GM21447 (cell line): ENCODE measurements around the gene HIGD1A.
"Not testable (repeated sequence)": the region's sequence is repeated elsewhere in the genome, so short reads cannot be mapped to it uniquely, and the experiment has no call there.

Experiments
- ATAC-seq: cut with Tn5 transposase; IDR thresholded peaks from one replicate; pipeline ENCODE4 v1.9.1; 2021; ENCODE audit not compliant: unreplicated experiment

The HIGD1A gene

DNA sequence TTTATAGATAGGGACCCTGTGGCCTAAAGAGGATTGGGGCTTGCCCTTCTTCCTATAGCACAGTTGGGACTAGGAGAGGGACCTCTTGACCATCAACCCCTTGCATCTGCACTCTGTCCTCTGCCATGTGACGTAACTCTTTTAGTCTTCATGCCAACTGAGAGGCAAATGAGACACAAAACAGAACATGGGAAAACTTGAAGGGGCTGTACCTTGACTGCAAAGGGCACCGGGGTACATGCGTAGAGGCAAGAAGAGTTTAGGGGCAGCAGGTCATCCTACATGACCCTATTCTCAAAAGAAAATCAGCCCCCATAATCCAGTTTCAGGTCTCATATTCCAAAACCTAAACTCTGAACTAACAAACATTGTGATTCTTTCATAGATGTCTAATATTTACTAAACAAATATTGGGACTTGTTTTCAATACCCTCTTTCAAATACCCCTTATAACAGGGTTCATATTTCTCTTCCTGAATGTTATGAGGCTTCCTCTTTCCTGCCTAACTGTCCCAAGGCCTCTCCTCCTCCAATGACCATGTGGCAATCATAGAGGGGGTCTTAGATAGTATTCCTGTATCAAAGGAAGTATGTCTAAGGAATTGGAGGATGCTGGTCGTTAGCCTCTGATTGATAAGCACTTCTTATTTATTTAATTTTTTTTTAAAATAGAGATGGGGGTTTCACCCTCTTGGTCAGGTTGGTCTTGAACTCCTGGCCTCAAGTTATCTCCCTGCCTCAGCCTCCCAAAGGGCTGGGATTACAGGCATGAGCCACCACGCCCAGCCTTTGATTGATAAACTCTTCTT lies 25.5 kb upstream of the HIGD1A start:
- ATAC-seq, result no peak

DNA sequence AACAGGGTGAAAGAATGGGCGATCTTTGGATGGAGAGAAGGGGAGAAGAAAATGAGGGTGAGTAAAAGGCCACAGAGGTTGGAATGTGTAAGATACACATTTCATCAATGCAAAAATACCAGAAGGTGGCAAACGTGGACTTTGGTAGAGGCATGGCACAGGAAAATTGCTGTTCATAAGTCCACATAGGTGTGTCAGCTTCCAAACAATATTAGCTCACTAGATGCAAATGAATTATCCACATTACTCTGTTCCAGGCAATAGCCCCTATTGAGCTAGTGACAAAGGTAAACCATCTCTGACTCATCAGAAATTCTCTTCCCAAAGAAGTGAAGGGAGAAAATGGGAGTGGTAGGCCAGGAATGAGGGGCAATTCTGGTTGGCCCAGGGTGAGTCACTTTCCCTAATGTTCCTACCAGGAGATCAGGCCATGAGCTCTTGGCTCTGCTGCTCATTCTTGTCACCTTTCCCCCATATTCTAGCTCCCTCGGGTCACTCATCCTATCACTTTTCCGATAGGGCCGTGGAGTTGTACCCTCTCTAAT lies 24.9 kb upstream of the HIGD1A start:
- ATAC-seq, result no peak

DNA sequence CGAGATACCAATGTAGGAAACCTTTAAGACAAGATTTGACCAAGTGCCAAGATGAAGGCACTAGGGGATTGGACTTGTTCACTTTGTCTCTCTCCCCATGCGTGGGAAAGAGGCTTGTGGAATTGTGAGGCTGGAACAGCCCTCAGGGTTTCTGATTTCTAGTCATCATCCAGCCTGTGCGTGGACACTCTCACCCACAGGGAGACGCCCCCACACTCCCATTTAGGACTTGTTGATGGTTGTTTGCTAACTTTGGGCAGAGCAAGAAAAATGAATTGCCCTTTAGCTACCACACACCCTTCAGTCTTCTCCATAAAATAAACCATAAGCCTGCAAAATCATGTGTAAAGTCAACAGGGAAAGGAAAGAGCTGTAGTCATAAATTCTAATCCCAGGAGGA lies 23.4 kb upstream of the HIGD1A start:
- ATAC-seq, result no peak

DNA sequence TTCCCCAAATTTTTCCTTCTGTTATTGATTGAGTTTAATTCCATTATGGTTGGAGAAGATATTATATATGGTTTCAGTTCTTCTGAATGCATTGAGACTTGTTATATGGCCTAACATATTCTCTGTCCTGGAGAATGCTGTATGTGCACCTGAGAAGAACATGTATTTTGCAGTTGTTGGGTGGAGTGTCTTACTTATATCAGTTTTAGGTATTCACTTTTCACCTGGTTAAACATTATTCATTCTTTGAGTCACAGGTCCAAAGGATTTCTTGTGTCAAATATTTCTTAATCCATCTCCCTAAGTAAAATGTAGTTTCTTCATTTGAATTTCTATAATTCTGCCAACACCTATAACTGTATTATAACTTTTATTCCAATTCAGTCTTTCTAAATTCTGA lies 22.7 kb upstream of the HIGD1A start:
- ATAC-seq, result no peak

DNA sequence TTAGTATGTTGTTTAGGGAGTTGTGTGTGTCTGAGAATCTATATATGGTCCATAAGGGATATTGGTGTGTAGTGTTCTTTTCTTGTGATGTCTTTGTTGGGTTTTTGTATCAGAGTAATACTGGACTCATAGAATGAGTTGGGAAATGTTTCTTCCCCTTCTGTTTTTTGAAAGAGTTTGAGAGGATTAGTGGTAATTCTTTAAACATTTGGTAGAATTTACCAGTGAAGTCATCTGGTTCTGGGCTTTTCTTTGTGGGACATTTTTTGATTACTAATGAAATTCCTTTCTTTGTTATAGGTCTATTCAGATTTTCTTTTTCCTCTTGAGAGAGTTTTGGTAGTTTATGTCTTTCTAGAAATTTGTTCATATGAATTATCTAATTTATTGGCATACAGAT lies 21.9 kb upstream of the HIGD1A start:
- ATAC-seq, result no peak

DNA sequence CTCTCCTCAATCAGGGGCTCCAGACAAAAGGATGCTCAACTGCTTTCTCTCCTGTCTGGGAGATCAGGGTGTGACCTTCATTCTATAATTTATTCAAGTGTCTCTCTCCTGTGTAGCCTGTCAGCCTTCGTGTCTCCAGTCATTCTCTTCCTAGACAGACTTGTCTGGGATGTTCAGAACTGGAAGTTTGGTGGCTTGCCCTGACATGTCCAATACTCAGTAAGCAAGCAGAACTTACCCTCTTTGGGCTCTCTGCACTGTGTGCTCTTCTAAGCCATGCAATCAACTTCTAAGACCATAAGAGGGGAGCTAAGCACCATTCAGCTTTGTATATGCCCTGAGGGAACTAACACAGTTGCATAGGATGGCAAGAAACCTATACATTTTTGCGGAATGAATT lies 19.1 kb upstream of the HIGD1A start:
- no peak for ATAC-seq

DNA sequence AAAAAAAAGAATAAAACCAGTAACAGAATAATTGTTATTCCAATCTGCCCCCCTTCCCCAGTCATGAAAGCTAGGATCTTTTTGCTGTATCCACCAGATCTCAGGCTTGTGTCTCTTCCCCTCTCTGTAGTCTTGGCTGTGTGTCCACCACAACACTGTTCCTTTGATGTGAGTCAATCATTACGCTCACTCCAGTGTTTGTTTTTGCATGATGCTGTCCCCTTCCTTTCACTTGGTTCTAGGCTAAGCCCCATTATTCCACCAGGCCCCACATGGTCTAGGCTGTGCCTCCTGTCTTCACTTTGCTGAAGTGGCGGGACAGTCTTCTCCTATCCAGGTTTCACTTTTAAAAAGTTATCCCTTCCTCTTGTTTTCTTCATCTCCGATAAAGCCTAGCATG lies 18.5 kb upstream of the HIGD1A start:
- ATAC-seq, result no peak

DNA sequence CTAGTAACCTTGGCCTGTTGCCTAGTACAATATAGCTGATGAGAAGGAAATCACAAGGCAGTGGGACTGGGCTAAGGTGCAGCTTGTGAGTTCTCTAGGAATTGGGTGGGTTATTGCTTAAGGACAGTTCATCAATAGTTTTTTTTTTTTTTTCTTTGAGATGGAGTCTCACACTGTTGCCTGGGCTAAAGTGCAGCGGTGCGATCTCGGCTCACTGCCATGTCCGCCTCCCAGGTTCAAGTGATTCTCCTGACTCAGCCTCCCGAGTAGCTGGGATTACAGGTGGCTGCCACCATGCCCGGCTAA lies 16.4 kb upstream of the HIGD1A start:
- ATAC-seq, result no peak

DNA sequence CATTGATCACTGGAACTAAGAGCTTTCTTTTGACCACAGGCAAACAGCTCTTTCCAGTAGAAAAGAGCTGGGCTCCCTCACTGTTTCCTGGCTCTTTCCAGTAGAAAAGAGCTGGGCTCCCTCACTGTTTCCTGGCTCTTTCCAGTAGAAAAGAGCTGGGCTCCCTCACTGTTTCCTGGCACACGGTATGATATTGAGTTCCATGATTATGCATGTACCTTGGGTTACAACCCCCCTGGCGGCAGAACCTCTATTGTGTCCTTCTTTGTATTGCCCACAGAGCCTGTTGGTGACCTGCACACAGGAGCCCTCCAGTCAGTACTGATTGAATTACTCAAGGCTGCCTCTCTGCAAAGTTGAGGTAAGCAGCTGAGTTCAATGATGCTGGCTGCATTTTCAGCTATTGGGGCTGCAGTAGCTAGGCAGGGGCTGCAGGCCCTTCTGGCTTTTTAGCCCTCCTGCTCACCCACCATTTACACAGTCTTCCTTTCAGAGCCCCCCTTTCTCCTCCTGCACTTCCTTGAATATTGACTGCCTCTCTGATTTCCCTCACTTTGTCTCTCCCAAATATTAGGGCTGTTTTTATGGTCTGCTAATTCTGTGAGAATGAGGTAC lies 15.2 kb upstream of the HIGD1A start:
- no peak for ATAC-seq

DNA sequence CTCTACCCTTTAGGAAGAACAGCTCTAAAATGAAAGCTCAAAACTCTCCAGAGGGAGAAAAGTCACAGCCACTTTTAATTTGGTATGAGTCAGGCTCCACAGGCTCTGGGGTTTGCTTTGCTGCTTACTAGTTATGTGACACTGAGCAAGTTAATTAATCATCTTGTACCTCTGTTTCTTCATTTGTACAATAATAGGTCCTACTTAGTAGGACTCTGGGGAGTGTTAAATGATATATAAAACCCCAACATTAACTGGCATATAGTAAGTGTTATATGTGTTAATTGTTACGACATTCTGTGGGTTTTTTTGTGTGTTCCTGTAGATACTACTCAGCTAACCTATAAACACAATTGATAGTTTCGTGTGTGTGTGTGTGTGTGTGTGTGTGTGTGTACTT lies 11.5 kb upstream of the HIGD1A start:
- ATAC-seq, result no peak

DNA sequence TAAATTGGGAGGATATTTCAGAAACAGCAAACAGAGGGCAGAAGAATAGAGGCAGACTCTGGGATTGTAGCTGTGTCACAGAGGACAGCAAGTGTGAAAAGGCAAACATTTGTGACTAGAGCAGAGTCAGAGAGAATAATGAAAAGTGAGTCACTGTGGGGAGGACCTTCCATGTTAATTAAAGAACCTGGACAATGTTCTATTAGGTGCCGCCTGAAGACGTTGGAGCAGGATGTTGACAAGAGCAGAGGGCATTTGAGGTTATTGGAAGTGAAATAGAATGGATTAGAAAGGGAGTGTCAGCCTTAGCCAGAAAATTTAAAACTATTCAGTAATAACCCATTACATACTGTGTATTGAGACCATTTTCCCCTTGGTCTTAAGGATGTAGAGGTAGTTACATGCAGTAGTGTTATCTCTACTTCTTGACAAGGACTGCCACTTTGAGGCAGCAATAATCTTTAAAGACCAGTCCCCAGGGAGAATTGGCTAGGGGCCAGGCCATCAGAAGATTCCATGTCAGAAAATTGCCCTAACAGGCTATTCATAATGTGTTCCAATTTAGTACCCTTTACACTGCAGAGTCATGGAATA lies 10.7 kb upstream of the HIGD1A start:
- ATAC-seq, result no peak

DNA sequence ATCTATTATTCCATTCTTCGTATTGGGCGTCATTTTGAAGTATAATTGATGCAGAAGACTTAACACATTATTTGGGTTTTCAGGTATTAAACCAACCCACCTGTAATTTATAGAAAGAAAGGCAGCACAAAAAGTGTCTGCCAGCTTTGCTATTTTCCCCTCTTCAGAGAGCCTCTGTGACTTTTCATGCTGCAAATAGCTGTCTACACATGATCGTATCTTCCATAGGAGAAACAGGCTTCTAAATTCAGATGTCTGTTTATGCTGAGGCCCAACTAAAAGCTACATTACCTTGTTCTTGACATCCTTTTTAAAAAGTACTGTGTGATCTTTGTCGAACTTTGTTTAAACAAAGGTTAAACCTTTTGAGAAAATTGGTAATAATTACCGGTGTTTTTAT lies 10.0 kb upstream of the HIGD1A start:
- ATAC-seq, result no peak

DNA sequence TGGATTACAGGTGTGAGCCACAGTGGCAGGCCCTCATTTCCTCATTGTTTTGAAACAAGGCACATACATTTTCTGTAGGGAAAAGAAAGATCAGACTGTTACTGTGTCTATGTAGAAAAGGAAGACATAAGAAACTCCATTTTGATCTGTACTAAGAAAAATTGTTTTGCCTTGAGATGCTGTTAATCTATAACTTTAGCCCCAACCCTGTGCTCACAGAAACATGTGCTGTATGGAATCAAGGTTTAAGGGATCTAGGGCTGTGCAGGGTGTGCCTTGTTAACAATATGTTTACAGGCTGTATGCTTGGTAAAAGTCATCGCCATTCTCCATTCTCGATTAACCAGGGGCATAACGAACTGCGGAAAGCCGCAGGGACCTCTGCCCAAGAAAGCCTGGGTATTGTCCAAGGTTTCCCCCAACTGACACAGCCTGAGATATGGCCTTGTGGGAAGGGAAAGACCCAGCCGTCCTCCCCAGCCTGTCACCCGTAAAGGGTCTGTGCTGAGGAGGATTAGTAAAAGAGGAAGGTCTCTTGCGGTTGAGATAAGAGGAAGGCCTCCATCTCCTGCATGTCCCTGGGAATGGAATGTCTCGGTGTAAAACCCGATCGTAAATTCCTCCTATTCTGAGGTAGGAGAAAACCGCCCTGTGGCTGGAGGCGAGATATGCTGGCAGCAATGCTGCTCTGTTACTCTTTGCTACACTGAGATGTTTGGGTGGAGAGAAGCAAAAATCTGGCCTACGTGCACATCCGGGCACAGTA lies 7.0 kb upstream of the HIGD1A start:
- not testable (repeated sequence) for ATAC-seq

DNA sequence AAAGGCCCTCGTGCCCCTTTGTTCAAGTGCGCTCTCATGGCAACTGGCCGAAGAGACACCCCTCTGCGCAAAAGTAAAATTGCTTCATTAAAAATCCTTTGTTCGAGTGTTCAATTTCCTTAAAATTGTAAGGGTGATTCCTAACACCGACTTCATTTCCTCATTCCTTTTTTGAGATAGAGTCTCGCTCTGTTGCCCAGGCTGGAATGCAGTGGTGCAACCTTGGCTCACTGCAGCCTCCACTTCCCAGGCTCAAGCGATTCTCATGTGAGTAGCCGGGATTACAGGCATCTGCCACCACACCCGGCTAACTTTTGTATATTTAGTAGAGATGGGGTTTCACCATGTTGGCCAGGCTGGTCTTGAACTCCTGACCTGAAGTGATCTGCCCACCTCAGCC lies 6.4 kb upstream of the HIGD1A start:
- ATAC-seq, result not testable (repeated sequence)

DNA sequence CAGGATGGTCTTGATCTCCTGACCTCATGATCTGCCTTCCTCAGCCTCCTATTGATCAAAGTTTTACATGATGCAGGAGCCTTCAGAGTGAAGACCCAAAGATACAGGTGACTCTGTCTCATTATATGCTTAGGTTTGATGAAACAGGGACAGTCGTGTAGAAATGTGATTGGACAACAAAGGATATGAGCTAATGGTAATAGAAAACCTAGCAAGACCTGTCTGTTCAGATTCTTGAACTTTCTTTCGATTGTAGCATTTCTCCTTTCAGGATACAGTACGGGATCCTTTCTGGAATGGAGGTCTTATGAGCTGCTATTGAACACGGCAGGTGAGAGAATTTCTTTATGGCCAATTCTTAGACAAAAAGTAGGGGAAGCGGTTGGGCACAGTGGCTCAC lies 4.9 kb upstream of the HIGD1A start, which contains the start of gene ACKR2:
TSS of gene ACKR2 (plus strand) at position 244 of the 400 bp plus-strand sequence. CDS start 55,058 bp downstream, outside the sequence.
- no peak for ATAC-seq

DNA sequence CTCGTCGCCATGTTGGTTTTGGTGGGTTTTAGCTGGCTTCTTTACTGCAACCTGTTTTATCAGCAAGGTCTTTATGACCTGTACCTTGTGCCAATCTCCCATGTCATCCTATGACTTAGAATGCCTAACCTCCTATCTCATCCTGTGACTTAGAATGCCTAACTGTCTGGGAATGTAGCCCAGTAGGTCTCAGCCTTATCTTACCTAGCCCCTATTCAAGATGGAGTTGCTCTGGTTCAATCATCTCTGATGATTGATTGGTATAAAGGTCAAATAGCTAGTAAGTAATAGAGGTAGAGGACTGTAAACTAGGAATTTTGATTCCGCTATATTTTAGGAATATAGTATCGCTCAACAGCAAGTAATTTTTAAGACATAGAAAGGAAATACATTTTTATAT lies 3.6 kb upstream of the HIGD1A start:
- ATAC-seq, result no peak

DNA sequence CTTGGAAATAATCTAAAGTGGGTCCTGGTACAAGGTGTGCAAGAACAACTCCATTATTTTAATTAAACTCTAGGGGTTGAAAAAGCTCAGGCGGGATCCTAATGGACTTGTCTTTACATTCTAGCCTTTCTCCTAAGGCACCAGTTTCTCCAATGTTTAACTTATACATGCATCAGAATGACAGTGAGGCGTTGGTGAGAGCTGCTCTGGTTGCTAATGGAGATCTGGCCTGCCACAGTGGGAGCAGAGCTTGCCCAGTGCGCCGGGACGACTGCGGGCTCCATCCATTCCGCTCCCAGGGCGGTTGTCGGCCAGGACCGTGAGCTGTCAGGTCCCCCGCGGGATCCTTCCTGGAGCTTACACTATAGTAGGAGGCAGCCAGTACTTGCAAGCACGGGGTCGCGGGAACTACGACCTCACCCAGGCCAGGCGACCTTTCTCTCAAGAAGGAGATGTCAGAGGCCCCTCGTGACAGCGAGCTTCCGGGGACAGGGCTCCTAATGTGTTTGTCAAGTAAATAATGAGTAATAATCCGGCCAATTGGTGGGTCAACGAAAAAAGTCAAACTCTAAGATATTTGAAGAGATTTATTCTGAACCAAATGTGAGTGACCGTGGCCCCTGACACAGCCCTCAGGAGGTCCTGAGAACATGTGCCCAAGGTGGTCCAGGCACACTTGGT lies 991 bp upstream of the HIGD1A start:
- ATAC-seq, result no peak

DNA sequence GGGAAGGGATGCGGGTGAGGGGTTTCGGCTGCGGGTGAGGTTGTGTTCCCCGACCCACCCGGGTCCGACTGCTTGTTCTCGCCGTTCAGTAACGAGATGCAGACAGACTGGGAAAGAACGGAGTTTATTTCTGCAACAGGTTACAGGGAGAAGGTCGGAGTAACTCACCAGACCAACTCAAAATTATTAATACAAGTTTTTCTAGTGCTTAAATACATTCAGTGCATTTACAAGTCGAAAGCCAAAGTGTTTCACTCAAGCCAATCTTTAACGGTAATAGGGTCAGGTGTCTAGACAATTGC lies 492 bp upstream of the HIGD1A start:
- peak; percentile 11 for ATAC-seq

DNA sequence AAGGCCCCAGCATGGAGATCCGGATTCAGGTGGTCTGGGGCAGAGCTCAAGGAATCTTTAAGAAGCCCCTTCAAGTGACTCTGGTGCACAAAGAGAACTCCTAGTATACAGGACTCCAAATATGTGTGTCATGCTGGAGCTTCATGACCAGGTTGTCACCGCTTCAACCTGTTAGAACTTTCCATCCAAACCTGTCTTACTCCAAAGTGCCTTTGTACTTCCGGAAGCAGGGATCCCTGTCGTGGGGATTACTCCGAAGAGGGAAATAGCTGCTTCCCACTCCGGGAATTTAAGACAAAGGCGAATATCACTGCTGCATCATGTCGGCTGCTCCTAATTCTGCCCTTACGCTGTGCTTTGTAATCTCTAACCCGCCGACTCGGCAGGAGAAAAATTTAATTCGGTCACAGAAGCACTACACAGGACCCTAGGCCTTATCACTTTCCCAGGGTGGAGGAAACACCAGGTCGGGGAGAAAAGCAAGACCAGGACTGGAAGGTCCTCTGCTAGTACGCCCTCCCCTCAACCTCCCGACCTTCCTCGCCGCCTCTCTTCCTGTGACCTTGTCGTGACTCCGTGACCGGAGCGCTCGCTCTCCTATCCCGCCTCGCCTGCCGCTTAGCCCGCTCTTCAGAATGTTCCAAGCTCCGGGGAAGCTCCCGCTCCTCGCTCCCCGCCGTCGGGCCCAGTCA lies 730 bp downstream of the HIGD1A start:
- ATAC-seq, result peak; percentile 32

DNA sequence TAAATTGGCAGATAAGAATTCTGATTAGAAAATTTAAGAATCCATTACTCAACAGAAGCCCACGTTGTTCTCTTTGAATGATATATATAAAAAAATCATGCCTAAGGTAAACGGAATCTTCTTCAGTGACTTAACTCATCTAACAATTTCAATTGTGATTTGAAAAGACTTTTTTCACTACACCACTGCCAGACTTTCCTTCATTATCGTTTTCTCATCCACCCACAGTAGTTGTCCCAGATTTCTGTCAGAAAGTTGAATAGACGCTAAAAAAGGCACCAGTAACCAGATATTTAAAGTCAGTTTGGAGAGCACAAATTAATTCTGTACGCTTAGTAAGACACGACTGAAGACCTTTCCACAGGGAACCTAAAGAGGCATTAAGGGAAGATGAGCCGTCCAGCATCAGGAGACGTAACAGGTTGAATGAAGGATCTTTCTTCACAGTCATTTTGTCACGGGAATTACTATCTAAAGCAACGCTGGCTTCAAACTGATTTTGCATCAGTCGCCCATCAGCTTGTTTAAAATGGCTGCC lies 1.3 kb downstream of the HIGD1A start:
- no peak for ATAC-seq
